GM12874 (cell line): Measurements from ENCODE around the gene ITSN2.

ENCODE experiments used
- TF ChIP-seq, protein P1 (sequence below): IDR thresholded peaks from 2 replicates; pipeline ENCODE4 v1.5.1; 2011; ENCODE audit warnings: low read depth, mild to moderate bottlenecking, control low read depth, low read length, moderate library complexity; ENCODE audit not compliant: insufficient read depth

The ITSN2 gene

DNA sequence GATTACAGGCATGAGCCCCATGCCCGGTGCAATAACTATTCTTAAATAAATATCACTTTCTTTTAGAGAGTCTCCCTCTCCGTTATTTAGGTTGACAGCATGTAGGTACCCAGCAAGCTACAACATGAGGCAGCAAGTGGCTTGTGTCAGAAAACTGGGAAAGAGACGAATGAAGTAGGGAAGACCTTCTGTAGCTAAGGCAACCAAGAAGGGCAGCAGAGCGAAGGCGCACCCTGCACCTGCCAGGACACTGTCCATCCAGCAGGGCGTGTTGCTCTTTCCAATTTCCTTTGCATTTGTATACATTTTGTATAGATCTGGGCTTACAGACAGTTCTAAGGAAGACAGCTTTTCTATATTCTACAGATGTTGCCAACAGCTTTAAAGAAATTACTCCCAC is 137.4 kb downstream of the ITSN2 start:
- TF ChIP-seq, protein P1, sequence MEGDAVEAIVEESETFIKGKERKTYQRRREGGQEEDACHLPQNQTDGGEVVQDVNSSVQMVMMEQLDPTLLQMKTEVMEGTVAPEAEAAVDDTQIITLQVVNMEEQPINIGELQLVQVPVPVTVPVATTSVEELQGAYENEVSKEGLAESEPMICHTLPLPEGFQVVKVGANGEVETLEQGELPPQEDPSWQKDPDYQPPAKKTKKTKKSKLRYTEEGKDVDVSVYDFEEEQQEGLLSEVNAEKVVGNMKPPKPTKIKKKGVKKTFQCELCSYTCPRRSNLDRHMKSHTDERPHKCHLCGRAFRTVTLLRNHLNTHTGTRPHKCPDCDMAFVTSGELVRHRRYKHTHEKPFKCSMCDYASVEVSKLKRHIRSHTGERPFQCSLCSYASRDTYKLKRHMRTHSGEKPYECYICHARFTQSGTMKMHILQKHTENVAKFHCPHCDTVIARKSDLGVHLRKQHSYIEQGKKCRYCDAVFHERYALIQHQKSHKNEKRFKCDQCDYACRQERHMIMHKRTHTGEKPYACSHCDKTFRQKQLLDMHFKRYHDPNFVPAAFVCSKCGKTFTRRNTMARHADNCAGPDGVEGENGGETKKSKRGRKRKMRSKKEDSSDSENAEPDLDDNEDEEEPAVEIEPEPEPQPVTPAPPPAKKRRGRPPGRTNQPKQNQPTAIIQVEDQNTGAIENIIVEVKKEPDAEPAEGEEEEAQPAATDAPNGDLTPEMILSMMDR = no peak

DNA sequence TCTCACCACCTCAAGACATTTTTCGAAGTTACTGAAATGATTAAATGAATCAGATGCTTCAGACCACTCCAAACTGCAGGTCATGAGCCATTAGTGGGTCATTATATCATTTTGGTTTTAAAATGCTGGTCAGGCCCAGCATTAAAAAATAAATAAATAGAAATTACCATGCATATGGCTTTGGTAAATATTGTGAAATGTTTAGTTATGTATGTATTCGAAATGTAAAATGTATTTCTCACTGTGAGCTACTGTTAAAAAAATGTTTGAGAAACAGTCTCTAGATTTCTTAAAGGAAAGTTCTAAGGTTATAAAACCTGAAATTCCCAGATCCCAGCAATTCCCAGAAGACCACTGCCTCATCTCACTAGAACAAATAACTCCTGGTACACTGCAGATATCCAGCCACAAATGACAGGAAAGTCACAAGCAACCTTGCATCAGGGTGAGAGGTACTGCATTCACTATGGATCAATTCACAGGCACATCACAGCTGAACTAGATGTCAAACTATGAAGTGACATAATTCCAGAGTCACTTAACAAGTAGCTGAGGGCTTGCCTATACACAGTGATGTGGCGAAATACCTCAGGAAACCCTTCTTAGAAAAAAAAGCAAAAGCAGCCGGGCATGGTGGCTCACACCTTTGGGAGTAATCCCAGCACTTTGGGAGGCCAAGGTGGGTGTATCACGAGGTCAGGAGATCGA is 138.8 kb downstream of the ITSN2 start:
- TF ChIP-seq, protein P1 = no peak

DNA sequence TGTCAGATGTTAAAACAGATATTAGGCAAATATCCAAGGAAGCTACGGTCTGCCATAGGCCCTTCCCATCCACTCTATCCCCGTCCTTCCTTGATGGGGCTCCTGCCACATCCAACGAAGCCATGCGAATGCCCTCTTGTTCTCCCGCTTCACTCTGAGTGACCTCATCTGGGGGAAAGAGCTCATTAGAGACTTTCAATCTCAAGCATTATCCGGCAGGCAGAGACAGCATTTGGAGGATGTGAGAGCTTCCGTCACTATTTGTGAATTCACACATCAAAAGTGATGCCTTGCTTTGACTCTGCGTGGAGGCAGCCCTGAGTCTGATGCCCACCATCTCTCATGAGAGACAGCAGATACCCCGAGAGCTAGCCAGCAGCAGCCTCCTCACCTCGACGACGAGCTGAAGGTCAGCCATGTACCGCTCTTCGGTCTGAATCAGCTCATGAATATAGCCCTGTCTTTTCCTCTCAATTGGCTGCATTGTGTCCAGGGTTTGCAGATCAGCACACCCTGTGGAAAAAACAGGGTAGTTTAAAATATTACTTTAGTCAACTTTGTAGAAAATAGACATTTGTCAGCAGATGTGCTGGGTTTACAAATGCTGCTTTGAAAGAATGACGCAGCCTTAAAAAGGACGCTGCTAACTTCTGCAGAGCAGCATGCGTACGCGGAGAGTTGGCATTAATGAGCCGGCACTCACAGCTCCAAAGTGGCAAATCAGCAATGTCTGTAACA is 139.6 kb downstream of the ITSN2 start:
- TF ChIP-seq, protein P1 = no peak

DNA sequence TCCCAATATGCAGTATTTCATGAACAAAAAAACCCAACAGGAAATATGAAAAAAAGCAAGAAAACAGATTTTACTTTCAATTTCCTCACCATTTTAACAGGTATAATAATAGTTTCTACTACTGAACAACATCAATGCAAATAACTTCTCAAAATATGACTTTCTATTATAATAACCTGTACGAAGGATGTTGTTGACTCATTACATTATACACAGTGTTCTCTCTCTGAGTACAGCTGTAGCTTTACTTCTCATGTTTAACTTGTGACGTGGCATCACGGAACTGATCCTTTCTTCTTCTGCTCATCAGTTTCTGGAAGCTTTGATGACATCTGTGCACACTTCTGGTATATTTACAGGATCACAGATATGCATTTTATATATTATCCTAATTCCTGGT is 145.5 kb downstream of the ITSN2 start:
- TF ChIP-seq, protein P1 = no peak

DNA sequence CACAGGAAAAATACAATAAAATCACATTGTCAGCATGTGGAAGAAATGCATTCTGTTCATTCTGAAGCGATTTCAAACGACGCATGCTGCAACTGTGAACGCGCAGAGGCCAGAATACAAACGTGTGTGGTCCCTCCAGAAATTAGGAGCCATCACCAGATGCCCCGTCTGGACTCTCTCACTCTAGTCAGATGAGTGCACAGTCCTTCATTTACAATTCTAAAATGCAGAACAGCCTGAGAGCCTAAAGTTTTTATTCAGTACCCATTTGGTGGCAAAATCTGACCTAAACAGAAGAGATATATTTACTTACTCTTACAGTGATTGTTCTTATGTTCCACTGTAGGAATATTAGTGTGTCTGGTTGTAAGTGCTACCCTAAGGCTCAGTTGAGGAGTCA is 148.9 kb downstream of the ITSN2 start:
- TF ChIP-seq, protein P1 = no peak

DNA sequence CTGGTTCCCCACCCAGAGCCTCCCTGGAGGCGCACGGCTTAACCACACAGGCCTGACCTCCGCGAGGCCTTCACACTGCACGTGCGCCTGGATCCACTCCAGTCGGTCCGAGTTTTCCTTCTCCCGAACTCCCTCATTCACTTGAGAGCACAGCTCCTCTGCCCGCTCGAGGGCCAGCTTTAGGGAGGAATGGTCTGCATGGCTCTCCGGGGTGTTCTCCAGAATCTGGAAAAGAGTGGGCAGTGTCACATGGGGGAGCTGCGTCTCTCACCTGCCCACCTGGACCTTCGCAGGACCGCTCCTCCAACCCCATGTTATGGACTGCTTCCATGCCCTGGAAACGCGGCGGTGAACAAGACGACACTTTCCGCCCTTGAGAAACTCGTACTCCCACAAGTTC is 149.6 kb downstream of the ITSN2 start:
- TF ChIP-seq, protein P1 = no peak

DNA sequence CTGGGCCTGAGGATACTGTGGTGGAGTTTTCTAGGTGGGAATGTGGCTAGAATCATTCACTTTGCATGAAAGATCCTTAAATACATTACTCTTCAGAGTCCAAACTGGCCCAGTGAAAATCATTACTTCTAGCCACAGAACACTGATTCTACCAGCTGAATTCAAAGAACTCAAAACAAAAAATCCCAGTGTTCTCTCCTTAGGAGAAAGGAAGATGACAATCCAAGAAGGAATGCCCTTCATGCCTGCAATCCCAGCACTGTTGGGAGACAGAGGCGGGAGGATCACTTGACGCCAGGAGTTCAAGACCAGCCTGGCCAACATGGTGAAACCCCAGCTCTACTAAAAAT is 150.3 kb downstream of the ITSN2 start:
- TF ChIP-seq, protein P1 = no peak
